Peyer's patch (tissue), 4 donors: ENCODE data around the gene GSTT2B. TPM values are rescaled to one million over a fixed set of nuclear protein-coding genes. Genes with fewer than 3 reads are reported as not detected.
"Not testable (repeated sequence)": the region's sequence is repeated elsewhere in the genome, so short reads cannot be mapped to it uniquely, and the experiment has no call there.

ENCODE experiments used
- DNase-seq, 3 donors: peaks; one replicate each; pipeline ENCODE4 v3.0.0-alpha.2; 2017 to 2019
- H3K27ac ChIP-seq, 4 donors: fragments of 200-600 bp; sonication (generic); one replicate each; pipeline ENCODE4 v1.5.1; 2016 to 2019
- H3K27me3 ChIP-seq, 2 donors: fragments of 200-600 bp; sonication (generic); one replicate each; pipeline ENCODE4 v1.5.1; 2019
- H3K36me3 ChIP-seq, 3 donors: fragments of 200-600 bp; sonication (generic); one replicate each; pipeline ENCODE4 v1.5.1; 2016 to 2019
- H3K4me1 ChIP-seq, 4 donors: fragments of 200-600 bp; sonication (generic); one replicate each; pipeline ENCODE4 v1.5.1; 2016 to 2019
- H3K4me3 ChIP-seq, 4 donors: fragments of 200-600 bp; sonication (generic); 1 replicate in 3 of 4; 2 replicates in 1 of 4; pipeline ENCODE4 v1.5.1; 2016 to 2019; ENCODE audit warnings: mild to moderate bottlenecking in 1 of 4
- H3K9me3 ChIP-seq, 4 donors: fragments of 200-600 bp; sonication (generic); one replicate each; pipeline ENCODE4 v1.5.1; 2016 to 2019; ENCODE audit warnings: mild to moderate bottlenecking in 1 of 4
- POLR2A ChIP-seq, 2 donors: fragments of 450-650 bp; IDR thresholded peaks; one replicate each; pipeline ENCODE4 v1.5.1; 2017; ENCODE audit warnings: antibody characterized with exemption in 2 of 2, mild to moderate bottlenecking in 2 of 2, moderate library complexity in 2 of 2
- total RNA-seq, 4 donors: library from RNA; depleted of rRNA; stranded (reverse); fragments of >200 nt; gene quantifications; one replicate each; pipeline ENCODE4 v1.1.0, GENCODE V29; 2016
- TF ChIP-seq, protein P1 (sequence below), 6 experiments: fragments of 450-650 bp in 4 of 6; fragments of 200-600 bp in 2 of 6; sonication (generic) in 1 of 6; IDR thresholded peaks; one replicate each; pipeline ENCODE4 v1.5.1; 2017 to 2019; ENCODE audit warnings: antibody characterized with exemption in 6 of 6, mild to moderate bottlenecking in 3 of 6, moderate library complexity in 1 of 6

GSTT2B gene
- total RNA-seq, 4 donors from 2014 or later = 1.2 to 3.3 TPM; not detected in 2

DNA sequence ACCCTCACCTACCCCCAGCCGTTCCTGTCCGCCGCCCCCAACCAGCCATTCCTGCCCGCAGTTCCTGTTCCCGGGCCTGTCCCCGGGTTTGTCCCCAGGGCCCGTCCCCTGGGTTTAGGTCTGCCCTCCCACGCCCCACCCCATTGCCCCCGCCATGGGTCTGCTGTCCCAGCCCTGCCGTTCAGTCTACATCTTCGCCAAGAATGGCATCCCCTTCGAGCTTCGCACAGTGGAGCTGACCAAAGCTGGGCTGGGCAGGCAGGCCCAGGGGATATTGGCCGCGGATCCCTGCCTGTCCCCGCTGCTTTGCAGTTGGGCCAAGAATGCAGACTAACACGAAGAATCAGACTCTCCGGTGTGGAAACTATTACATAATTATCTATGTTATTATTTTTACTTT is 11.2 kb downstream of the GSTT2B start:
- H3K4me3 ChIP-seq, DNase-seq, H3K36me3 ChIP-seq: not testable (repeated sequence)

DNA sequence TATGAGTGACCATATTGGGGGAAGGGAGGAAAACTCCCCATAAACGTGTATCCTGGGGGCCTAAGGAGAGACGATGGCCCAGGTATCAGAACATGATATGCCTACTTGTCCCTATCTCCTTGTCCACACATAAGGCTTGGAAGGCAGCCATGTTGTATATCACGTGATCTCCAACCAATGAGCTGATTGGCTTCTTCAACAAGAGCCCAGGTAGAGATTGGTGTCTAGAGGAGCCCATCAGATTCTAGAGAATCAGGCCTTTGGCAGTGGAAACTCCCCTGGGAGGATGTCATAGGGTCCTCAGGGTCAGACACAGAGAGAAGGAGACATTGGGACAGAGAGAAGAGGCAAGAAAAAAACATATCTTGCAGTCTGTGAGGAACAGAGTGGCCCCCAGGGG is 13.6 kb downstream of the GSTT2B start:
- H3K27ac ChIP-seq, H3K9me3 ChIP-seq, H3K27me3 ChIP-seq, H3K36me3 ChIP-seq, H3K4me1 ChIP-seq, H3K4me3 ChIP-seq, DNase-seq: not testable (repeated sequence)

More for the DNA sequence above, 11.2 kb downstream of the GSTT2B start:
- not testable (repeated sequence) for H3K27me3 ChIP-seq, H3K4me1 ChIP-seq, H3K9me3 ChIP-seq, H3K27ac ChIP-seq

DNA sequence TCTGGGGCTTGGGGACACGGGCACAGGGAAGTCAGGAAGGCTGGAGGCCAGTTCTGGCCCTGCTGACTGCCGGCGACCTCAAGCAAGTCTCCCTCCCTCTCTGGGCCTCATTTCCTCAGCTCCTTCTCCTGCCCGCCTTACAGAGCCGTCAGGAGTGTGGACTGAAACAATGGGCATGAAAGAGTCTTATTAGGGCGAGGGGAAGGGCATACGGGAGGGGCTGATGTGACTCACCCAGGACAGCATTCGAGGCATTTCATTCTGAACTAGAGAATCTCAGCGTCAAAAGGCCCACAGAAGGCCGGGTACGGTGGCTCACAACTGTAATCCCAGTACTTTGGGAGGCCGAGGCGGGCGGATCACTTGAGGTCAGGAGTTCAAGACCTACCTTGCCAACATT is 20.8 kb downstream of the GSTT2B start:
- H3K4me3 ChIP-seq, H3K27me3 ChIP-seq, H3K4me1 ChIP-seq, H3K36me3 ChIP-seq, DNase-seq, H3K9me3 ChIP-seq, H3K27ac ChIP-seq: not testable (repeated sequence)

DNA sequence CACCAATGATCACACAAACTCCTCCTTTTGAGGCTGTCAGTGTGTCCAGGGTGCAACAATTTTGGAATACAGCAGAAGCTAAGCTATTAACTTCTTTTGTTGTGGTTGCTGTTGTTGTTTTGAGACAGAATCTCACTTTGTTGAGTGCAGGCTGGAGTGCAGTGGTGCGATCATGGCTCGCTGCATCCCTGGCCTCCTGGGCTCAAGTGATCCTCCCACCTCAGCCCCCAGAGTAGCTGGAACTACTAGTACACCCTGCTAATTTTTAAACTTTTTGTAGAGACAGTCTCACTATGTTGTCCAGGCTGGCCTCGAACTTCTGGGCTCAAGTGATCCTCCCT is 22.0 kb downstream of the GSTT2B start:
- Histone ChIP-seq H3K27ac (no peak overlapping the region), H3K27me3 (no peaks in the 10 kb centered on the region), H3K4me1 (no peaks in the 10 kb centered on the region), H3K9me3 (no peaks in the 10 kb centered on the region), H3K4me3 (no peak overlapping the region), H3K36me3 (no peaks in the 10 kb centered on the region)
- no peak for TF ChIP-seq POLR2A (IDR thresholded peaks at IDR 0.05)
- TF ChIP-seq, protein P1, sequence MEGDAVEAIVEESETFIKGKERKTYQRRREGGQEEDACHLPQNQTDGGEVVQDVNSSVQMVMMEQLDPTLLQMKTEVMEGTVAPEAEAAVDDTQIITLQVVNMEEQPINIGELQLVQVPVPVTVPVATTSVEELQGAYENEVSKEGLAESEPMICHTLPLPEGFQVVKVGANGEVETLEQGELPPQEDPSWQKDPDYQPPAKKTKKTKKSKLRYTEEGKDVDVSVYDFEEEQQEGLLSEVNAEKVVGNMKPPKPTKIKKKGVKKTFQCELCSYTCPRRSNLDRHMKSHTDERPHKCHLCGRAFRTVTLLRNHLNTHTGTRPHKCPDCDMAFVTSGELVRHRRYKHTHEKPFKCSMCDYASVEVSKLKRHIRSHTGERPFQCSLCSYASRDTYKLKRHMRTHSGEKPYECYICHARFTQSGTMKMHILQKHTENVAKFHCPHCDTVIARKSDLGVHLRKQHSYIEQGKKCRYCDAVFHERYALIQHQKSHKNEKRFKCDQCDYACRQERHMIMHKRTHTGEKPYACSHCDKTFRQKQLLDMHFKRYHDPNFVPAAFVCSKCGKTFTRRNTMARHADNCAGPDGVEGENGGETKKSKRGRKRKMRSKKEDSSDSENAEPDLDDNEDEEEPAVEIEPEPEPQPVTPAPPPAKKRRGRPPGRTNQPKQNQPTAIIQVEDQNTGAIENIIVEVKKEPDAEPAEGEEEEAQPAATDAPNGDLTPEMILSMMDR (IDR thresholded peaks at IDR 0.05) = no peak
- no peak for DNase-seq

DNA sequence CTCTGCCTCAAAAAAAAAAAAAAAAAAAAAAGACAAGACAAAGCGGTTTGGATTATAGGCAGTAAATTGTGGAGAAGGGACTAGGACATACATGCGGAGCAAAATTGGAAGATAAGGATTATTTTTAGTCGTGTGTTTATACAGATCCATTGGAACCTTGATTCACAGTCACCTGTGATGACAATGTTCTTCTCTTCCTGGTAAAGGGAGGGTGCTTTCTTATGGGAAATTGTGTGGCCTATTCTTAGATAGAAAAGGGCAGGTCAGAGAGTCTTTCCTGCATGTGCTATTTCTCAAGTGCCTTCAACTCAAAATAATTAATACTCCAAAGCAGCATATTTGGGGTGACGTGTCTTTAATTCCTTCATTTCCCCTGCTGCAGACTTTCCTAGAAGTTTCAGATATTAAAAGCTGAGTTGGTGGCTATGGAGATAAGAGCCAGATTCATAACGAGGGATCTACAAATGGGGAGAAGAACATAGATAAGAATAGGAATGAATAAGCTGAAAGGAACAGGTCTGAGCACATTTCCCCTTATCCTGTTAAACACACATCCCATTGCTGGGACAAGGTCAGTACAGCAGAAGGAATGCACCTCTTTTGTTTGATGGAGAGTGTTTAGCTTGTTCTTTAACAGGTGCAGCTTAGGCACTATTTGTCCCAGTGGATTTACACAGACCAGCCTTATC is 22.5 kb downstream of the GSTT2B start:
- H3K27me3 ChIP-seq = no peaks in the 10 kb centered on the region
- no peaks in the 10 kb centered on the region for H3K9me3 ChIP-seq
- H3K27ac ChIP-seq = no peak overlapping the region
- H3K4me1 ChIP-seq = no peaks in the 10 kb centered on the region
- TF ChIP-seq POLR2A (IDR thresholded peaks at IDR 0.05) = no peak
- TF ChIP-seq, protein P1 (IDR thresholded peaks at IDR 0.05) = no peak
- DNase-seq = no peak
- no peaks in the 10 kb centered on the region for H3K36me3 ChIP-seq
- H3K4me3 ChIP-seq = no peak overlapping the region

DNA sequence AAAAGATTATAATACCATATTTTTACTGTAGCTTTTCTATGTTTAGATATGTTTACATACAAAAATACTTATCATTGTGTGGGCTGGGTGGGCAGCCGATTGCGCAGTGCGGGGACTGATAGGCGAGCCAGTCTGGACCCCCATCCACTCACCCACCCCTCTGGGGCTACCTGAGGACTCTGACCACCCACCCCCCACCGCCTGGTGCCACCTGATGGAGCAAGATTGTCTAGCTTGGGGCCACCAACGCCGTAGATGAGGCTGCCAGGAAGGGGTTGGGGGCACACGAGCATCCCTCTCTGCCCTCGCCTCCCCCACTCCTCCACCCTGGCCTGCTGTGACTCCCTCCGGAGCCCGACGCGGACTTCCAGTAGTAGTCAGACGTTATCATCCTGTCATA is 34.4 kb downstream of the GSTT2B start:
- no peaks in the 10 kb centered on the region for H3K27me3 ChIP-seq
- H3K9me3 ChIP-seq = peaks cover 0 to 6% (median 2%) of the 10 kb centered on the region in 4 donors
- H3K36me3 ChIP-seq = peaks cover 0 to 16% (median 3%) of the 10 kb centered on the region in 3 donors
- TF ChIP-seq POLR2A (IDR thresholded peaks at IDR 0.05) = no peak
- TF ChIP-seq, protein P1 (IDR thresholded peaks at IDR 0.05) = no peak
- H3K4me1 ChIP-seq = no peaks in the 10 kb centered on the region
- no peak overlapping the region for H3K27ac ChIP-seq
- DNase-seq = no peak
- no peak overlapping the region for H3K4me3 ChIP-seq

DNA sequence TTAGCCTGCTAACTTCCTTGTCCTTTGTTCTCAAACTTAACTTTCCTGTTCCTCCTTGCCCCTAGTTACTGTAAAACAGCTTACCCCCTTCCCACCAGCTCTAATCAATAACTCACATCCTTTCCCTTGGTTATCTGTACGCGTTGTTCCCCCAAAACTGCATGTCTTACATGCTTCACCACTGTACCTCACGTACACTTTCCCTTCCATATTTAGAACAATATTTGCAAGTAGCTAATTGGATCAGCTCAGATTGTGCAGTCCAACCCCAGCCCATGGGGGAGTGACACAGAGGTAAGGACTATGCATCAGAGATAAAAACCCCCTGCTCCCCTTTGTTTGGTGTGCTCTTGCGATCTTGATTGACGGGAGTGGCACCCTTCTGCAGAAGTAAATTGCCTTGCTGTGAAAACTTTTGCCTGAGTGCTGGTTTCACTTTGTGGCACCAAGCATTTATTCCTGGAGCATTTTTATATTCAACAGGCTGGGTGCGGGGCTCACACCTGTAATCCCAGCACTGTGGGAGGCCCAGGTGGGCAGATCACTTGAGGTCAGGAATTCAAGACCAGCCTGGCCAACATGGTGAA is 35.9 kb downstream of the GSTT2B start:
- Histone ChIP-seq H3K4me1 (no peaks in the 10 kb centered on the region), H3K9me3 (peaks cover 0 to 6% (median under 1%) of the 10 kb centered on the region in 4 donors), H3K27me3 (no peaks in the 10 kb centered on the region), H3K4me3 (no peak overlapping the region), H3K27ac (no peak overlapping the region), H3K36me3 (peaks cover 0 to 16% (median 3%) of the 10 kb centered on the region in 3 donors)
- TF ChIP-seq, protein P1 (IDR thresholded peaks at IDR 0.05) = no peak
- TF ChIP-seq POLR2A (IDR thresholded peaks at IDR 0.05) = no peak
- DNase-seq = no peak
